A673 (cell line): ENCODE results near the gene OLA1.

ENCODE experiments used
- CTCF ChIP-seq: fragments of 300-800, 200-600 bp; sonication (generic); conservative IDR thresholded peaks from 2 replicates; pipeline ENCODE4 v1.5.1; 2017; ENCODE audit warnings: low read depth, mild to moderate bottlenecking, antibody characterized with exemption, low read length, moderate library complexity, mixed read lengths
- EZH2 ChIP-seq: fragments of 200-600 bp; sonication (generic); IDR thresholded peaks from 2 replicates; pipeline ENCODE4 v1.6.1; 2017; ENCODE audit warnings: borderline replicate concordance, low read depth, mild to moderate bottlenecking, mixed read lengths, antibody characterized with exemption, low read length; ENCODE audit not compliant: poor library complexity, severe bottlenecking

DNA sequence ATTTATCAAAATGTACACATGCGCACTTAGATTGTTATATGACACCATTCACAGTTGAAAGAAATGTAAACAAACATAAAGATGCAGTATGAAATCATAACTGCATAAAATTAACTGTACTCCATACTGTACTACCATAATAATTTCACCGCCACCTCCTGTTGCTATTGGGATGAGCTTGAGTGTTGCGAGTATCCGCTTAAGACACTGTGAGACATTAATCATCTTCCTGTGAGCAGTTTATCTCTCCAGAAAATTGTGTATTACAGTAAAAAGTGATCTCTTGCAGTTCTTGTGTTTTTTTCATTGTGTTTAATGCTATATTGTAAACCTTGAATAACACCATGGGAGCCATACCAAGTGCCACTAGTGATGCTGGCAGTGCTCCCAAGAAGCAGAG, 46.1 kb downstream of the OLA1 start:
- no peak for TF ChIP-seq CTCF
- no peak for TF ChIP-seq EZH2
